C4-2B (cell line): Measurements from ENCODE around the gene CD180.

Experiments used
- CTCF ChIP-seq: fragments of 450-650 bp; conservative IDR thresholded peaks from 2 replicates; pipeline ENCODE4 v1.5.1; 2017; ENCODE audit warnings: mild to moderate bottlenecking
- ZFX ChIP-seq: fragments of 450-650 bp; IDR thresholded peaks from 2 replicates; pipeline ENCODE4 v1.6.1; 2017

DNA sequence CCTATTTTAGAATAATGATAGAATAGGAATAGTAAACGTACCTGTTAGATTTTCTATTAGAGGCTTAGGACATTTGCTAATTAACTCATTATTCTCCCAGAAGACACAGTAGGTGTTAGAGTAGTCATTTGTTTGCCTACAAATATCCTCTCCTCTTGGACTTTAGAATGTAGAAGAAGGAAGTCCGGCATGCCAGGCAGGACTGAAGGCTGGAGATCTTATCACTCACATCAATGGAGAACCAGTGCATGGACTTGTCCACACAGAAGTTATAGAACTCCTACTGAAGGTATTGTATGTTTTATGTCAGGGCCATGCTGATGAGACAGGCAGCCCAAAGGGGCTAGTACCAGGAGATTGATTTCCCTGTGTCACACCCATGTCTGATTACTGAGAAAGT is 43.3 kb downstream of the CD180 start:
- no peak for TF ChIP-seq ZFX
- no peak for TF ChIP-seq CTCF
